HG03442 (cell line): ENCODE data around the gene PCDHA13.
"Not testable (repeated sequence)": the region's sequence is repeated elsewhere in the genome, so short reads cannot be mapped to it uniquely, and the experiment has no call there.

Experiments used
- ATAC-seq: cut with Tn5 transposase; IDR thresholded peaks from one replicate; pipeline ENCODE4 v1.9.1; 2021; ENCODE audit warnings: mild to moderate bottlenecking, moderate library complexity; ENCODE audit not compliant: unreplicated experiment

Gene PCDHA13

GRCh38 chr5:140869555-140869886, 12.4 kb upstream of the PCDHA13 start:
- ATAC-seq = no peak

- no peak for ATAC-seq
These were observed 11.4 kb upstream of the PCDHA13 start for GRCh38 chr5:140870221-140871201.

- ATAC-seq = no peak
These were observed 6.5 kb upstream of the PCDHA13 start, which contains the start of gene PCDHA12 for GRCh38 chr5:140875085-140876065. Gene PCDHA12 (plus strand): TSS chr5:140875308. CDS start chr5:140875473, 165 bp downstream.

GRCh38 chr5:140876541-140877261, 5.2 kb upstream of the PCDHA13 start:
- ATAC-seq = not testable (repeated sequence)

DNA sequence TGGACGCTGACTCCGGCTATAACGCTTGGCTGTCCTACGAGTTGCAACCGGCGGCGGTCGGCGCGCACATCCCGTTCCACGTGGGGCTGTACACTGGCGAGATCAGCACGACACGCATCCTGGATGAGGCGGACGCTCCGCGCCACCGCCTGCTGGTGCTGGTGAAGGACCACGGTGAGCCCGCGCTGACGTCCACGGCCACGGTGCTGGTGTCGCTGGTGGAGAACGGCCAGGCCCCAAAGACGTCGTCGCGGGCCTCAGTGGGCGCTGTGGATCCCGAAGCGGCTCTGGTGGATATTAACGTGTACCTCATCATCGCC, 4.7 kb upstream of the PCDHA13 start:
- no peak for ATAC-seq

DNA sequence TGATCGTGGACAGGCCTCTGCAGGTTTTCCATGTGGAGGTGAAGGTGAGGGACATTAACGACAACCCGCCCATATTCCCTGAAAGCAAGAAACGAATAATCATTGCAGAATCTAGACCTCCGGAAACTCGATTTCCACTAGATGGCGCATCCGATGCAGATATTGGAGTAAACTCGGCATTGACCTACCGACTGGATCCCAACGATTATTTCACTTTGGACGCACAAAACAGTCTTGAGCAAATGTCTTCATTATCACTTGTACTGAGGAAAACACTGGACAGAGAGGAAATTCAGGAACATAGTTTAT, 621 bp downstream of the PCDHA13 start:
- no peak for ATAC-seq

- no peak for ATAC-seq
These were observed 1.4 kb downstream of the PCDHA13 start for GRCh38 chr5:140883373-140883772.

DNA sequence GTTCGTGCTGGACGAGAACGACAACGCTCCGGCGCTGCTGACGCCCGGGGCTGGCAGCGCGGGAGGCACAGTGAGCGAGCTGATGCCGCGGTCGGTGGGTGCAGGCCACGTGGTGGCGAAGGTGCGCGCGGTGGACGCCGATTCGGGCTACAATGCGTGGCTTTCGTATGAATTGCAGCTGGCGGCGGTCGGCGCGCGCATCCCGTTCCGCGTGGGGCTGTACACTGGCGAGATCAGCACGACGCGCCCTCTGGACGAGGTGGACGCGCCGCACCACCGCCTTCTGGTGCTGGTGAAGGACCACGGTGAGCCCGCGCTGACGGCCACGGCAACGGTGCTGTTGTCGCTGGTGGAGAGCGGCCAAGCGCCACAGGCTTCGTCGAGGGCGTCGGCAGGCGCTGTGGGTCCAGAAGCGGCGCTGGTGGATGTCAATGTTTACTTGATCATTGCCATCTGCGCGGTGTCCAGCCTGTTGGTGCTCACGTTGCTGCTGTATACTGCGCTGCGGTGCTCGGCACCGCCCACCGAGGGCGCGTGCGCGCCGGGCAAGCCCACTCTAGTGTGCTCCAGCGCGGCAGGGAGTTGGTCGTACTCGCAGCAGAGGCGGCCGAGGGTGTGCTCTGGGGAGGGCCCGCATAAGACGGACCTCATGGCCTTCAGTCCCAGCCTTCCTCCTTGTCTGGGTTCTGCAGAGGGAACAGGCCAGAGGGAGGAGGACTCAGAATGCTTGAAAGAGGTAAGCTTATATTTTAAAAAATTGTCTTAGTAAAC, 2.2 kb downstream of the PCDHA13 start:
- no peak for ATAC-seq

DNA sequence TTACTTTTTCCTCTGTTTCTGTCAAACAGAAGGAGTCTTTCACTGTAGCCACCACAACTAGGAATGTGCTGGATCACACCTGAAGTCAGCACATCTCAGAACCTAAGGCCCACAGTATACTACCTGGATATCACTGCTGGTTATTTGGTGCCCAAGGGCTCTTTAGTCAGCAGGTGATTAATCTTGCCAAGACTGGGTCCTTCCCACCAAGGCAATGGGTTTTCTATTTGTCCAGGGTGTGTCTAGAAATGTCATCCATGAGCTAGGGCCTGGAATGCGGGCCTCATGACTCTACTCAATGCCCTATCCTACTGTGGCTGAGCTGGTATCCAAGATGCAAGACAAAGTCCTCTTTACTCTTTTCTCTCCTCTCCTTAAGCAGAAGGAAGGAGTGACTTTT, 34.4 kb downstream of the PCDHA13 start:
- ATAC-seq = no peak

- no peak for ATAC-seq
These were observed 41.7 kb downstream of the PCDHA13 start for GRCh38 chr5:140923601-140924000.

- ATAC-seq = no peak
These were observed 44.0 kb downstream of the PCDHA13 start, which contains the start of gene PCDHAC1 for GRCh38 chr5:140925806-140926442. Gene PCDHAC1 (plus strand): TSS chr5:140926299. CDS start chr5:140926893, 594 bp downstream.

DNA sequence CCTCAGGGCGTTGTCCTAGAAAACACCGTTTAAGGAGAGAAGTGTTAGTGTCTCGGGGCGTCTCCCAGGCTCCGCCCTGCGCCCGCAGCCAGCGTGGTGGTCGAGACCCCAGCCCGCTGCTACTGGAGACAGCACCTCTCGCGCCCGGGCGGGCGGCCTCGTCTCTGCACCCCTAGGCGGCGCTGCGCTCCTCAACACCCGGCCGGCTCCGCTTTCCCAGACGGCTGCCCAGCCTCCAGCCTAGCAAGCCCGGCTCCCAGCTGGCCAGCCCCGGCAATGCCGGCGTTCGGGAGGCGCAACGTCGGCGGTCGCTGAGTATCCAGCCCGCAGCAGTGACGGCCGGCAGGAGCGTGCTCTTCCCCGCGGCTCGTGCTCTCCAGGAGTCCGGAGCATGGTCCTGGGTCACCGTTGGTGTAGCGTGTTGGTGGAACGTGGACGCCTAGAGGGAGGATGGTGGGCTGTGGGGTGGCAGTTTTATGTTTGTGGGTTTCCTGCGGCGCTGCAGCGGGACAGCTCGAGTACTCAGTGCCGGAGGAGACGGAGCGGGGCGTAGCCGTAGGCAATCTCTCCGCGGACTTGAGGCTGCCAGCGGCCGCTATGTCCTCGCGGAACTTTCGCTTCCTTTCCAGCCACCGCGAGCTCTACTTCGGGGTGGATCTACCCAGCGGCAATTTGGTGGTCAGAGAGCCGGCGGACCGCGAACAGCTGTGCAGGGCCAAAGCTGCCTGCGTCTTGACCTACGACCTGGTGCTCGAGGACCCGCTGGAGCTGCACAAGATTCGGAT, 44.7 kb downstream of the PCDHA13 start:
- ATAC-seq = no peak

DNA sequence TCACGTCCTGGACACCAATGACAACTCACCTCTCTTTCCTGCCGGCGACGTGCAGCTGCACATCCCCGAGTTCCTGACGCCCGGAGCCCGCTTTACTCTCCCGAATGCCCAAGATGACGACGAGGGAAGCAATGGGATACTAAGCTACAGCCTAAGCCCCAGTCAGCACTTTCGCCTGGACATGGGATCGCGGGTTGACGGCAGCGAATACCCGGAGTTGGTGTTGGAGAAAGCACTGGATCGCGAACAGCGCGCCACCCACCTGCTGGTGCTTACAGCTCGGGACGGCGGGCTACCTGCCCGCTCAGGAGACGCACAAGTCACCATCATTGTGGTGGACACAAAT, 45.3 kb downstream of the PCDHA13 start:
- ATAC-seq = no peak
